Measurements from ENCODE around the gene ZNF302.
"Not testable (repeated sequence)": the region's sequence is repeated elsewhere in the genome, so short reads cannot be mapped to it uniquely, and the experiment has no call there.

ZNF302 gene

DNA sequence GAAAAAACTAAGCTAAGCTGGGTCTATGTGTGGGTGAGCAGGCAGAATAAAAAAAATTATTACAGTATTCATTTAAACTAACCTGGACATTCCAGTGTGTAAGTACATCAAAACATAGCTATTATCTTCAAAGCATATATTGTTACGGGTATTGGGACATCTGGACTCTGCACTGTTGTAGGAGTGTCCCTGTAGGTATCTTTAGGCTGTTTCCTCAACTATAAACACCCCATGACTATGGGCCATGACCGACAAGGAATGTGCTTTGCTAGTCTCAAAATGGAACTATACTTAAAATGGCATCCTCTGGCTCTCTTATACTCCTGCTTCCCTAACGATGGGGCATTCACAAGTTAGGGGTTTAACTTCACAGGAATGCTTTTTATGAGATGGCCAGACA is 3.9 kb upstream of the ZNF302 start:
- no peaks in the 10 kb centered on the region for H3K36me3 ChIP-seq (ENCODE audit: control insufficient read depth in 2 of 2, insufficient read depth in 2 of 2, low read length in 2 of 2)
- H3K9me3 ChIP-seq (ENCODE audit: control insufficient read depth in 2 of 2, low read length in 2 of 2) = no peaks in the 10 kb centered on the region
- H3K9ac ChIP-seq (ENCODE audit: low read length in 2 of 2) = no peak overlapping the region
- no peaks in the 10 kb centered on the region for H3K27me3 ChIP-seq (ENCODE audit: control insufficient read depth in 1 of 2, insufficient read depth in 2 of 2, low read length in 2 of 2)
- no peak overlapping the region for H3K4me3 ChIP-seq (ENCODE audit: low read length in 2 of 2)
- no peak overlapping the region for H3K27ac ChIP-seq (ENCODE audit: low read length)
- H3K4me1 ChIP-seq (ENCODE audit: control insufficient read depth, insufficient read depth, low read length) = peaks cover 6% of the 10 kb centered on the region

DNA sequence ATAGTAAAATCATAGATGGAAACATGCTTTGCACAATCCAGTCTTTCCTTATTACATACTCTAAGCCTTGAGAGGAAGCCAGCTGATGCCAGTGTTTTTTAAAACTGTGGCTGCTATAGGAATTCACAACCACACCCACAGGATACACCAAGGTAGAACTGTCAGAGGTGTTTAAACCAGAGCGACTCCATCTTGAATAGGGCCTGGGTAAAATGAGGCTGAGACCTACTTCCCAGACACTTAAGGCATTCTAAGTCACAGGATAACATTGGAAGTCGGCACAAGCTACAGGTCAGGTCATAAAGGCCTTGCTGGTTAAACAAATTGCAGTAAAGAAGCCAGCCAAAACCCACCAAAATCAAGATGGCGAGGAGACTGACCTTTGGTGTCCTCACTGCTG is 2.2 kb upstream of the ZNF302 start:
- H3K4me1 ChIP-seq (ENCODE audit: control insufficient read depth, insufficient read depth, low read length) = peaks cover 12% of the 10 kb centered on the region

DNA sequence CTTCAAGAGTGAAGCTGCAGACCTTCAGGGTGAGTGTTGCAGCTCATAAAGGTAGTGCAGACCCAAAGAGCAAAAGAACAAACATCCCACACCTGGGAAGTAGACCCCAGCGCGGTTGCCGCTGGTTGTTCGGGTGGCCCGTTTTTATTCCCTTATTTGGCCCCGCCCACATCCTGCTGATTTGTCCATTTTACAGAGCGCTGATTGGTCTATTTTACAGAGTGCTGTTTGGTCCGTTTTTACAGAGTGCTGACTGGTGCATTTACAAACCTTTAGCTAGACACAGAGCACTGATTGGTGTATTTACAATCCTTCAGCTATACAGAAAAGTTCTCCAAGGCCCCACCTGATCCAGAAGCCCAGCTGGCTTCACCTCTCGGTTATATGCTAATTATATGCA is 1.6 kb upstream of the ZNF302 start:
- H3K27ac ChIP-seq (ENCODE audit: low read length) = no peak overlapping the region
- no peaks in the 10 kb centered on the region for H3K27me3 ChIP-seq (ENCODE audit: control insufficient read depth in 1 of 2, insufficient read depth in 2 of 2, low read length in 2 of 2)
- H3K4me3 ChIP-seq (ENCODE audit: low read length in 2 of 2) = no peak overlapping the region
- peaks cover 4 to 5% of the 10 kb centered on the region in 2 donors for H3K9me3 ChIP-seq (ENCODE audit: control insufficient read depth in 2 of 2, low read length in 2 of 2)
- peaks cover 16 to 21% of the 10 kb centered on the region in 2 donors for H3K36me3 ChIP-seq (ENCODE audit: control insufficient read depth in 2 of 2, insufficient read depth in 2 of 2, low read length in 2 of 2)
- peaks cover 12% of the 10 kb centered on the region for H3K4me1 ChIP-seq (ENCODE audit: control insufficient read depth, insufficient read depth, low read length)
- H3K9ac ChIP-seq (ENCODE audit: low read length in 2 of 2) = no peak overlapping the region

More for the DNA sequence above, 2.2 kb upstream of the ZNF302 start:
- Histone ChIP-seq H3K27ac (ENCODE audit: low read length) (no peak overlapping the region), H3K9ac (ENCODE audit: low read length in 2 of 2) (no peak overlapping the region), H3K27me3 (ENCODE audit: control insufficient read depth in 1 of 2, insufficient read depth in 2 of 2, low read length in 2 of 2) (no peaks in the 10 kb centered on the region), H3K4me3 (ENCODE audit: low read length in 2 of 2) (no peak overlapping the region), H3K9me3 (ENCODE audit: control insufficient read depth in 2 of 2, low read length in 2 of 2) (peaks cover 4 to 5% of the 10 kb centered on the region in 2 donors), H3K36me3 (ENCODE audit: control insufficient read depth in 2 of 2, insufficient read depth in 2 of 2, low read length in 2 of 2) (peaks cover 13 to 14% of the 10 kb centered on the region in 2 donors)

DNA sequence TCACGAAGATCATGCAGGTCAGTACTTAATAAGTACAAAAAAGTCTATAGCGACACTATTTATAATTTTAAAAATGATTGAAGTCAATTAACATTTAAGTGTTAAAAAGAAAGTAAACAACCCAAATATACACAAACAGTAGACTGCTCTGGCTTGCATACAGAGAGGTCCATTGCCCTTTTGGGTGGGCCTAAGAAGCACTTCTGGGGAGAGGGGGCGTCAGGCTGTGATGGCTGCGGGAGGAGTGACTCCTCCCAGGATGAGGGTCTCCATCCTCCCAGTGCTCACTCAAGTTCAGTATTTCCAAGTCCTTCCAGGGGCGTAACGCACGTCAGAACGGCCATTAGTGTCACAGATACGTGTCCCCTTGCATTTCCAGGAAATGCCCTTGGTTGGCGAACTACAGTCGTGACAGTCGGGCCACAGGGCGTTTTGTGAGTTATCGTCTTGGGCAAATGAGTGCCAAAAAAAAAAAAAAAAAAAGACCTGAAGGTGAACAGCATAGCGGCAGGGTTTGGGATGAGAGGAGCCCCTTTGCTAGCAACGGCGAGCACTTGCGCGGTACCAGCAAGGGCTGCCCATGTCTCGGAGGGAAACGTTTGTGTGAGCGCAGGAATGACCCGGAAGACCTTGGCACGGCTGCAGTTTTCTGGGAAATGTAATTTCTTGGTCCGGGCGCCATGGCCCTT is 637 bp upstream of the ZNF302 start, which contains the start of gene SCGB2B2:
TSS of gene SCGB2B2 (minus strand) at position 463 of the 689 bp plus-strand sequence. CDS start 82,596 bp downstream, outside the sequence.
- peak within 1 kb of the TSS; percentile 93 to 97 for H3K9ac ChIP-seq (ENCODE audit: low read length in 2 of 2)

DNA sequence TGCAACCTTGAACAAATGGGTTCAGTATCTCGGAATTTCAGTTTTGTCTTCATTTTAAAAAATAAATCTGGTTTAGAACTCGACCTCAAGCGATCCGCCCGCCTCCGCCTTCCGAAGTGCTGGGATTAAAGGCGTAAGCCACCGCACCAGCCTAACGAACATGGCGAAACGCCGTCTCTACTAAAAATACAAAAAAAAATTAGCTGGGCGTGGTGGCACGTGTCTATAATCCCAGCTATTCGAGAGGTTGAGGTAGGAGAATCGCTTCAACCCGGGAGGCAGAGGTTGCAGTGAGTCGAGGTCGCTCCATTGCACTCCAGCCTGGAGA is 571 bp downstream of the ZNF302 start:
- Histone ChIP-seq H3K9ac (ENCODE audit: low read length in 2 of 2) (peak overlapping the region; percentile 93 to 97), H3K4me1 (ENCODE audit: control insufficient read depth, insufficient read depth, low read length) (peaks cover 12% of the 10 kb centered on the region), H3K27me3 (ENCODE audit: control insufficient read depth in 1 of 2, insufficient read depth in 2 of 2, low read length in 2 of 2) (no peaks in the 10 kb centered on the region), H3K27ac (ENCODE audit: low read length) (peak overlapping the region; percentile 92), H3K4me3 (ENCODE audit: low read length in 2 of 2) (peak overlapping the region; percentile 88 to 95), H3K9me3 (ENCODE audit: control insufficient read depth in 2 of 2, low read length in 2 of 2) (peaks cover 11 to 15% of the 10 kb centered on the region in 2 donors), H3K36me3 (ENCODE audit: control insufficient read depth in 2 of 2, insufficient read depth in 2 of 2, low read length in 2 of 2) (peaks cover 30 to 39% of the 10 kb centered on the region in 2 donors)

More for the DNA sequence above, 637 bp upstream of the ZNF302 start, which contains the start of gene SCGB2B2:
- Histone ChIP-seq H3K4me1 (ENCODE audit: control insufficient read depth, insufficient read depth, low read length) (peaks cover 12% of the 10 kb centered on the region), H3K4me3 (ENCODE audit: low read length in 2 of 2) (peak within 1 kb of the TSS; percentile 88 to 95), H3K27ac (ENCODE audit: low read length) (peak within 1 kb of the TSS; percentile 92), H3K36me3 (ENCODE audit: control insufficient read depth in 2 of 2, insufficient read depth in 2 of 2, low read length in 2 of 2) (peaks cover 20 to 27% of the 10 kb centered on the region in 2 donors), H3K9me3 (ENCODE audit: control insufficient read depth in 2 of 2, low read length in 2 of 2) (peaks cover 10 to 11% of the 10 kb centered on the region in 2 donors), H3K27me3 (ENCODE audit: control insufficient read depth in 1 of 2, insufficient read depth in 2 of 2, low read length in 2 of 2) (no peaks in the 10 kb centered on the region)

DNA sequence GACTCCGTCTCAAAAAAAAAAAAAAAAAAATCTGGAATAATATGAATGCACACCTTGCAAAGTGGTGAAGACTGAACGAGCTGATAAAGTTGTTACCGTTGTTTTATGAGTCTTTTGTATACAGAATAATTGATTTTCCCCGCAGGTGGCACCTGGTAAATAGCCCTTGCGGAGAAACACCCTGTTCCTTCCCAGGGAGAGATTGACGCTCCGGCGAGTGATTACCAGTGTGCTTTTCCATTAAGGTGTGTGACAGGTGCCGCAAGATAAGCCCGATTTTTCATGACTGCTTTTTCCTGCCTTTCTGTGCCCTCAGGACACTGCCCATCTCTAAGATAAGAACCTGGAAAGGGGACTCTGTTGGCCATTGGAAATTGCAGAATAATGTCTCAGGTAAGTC is 943 bp downstream of the ZNF302 start:
- peak overlapping the region in 1 of 2 donors; percentile 97 for H3K9ac ChIP-seq (ENCODE audit: low read length in 2 of 2)
- H3K36me3 ChIP-seq (ENCODE audit: control insufficient read depth in 2 of 2, insufficient read depth in 2 of 2, low read length in 2 of 2) = peaks cover 33 to 41% of the 10 kb centered on the region in 2 donors
- peak overlapping the region; percentile 92 for H3K27ac ChIP-seq (ENCODE audit: low read length)
- peak overlapping the region; percentile 88 to 95 for H3K4me3 ChIP-seq (ENCODE audit: low read length in 2 of 2)
- H3K4me1 ChIP-seq (ENCODE audit: control insufficient read depth, insufficient read depth, low read length) = peaks cover 12% of the 10 kb centered on the region
- H3K9me3 ChIP-seq (ENCODE audit: control insufficient read depth in 2 of 2, low read length in 2 of 2) = peaks cover 11 to 15% of the 10 kb centered on the region in 2 donors
- no peaks in the 10 kb centered on the region for H3K27me3 ChIP-seq (ENCODE audit: control insufficient read depth in 1 of 2, insufficient read depth in 2 of 2, low read length in 2 of 2)

DNA sequence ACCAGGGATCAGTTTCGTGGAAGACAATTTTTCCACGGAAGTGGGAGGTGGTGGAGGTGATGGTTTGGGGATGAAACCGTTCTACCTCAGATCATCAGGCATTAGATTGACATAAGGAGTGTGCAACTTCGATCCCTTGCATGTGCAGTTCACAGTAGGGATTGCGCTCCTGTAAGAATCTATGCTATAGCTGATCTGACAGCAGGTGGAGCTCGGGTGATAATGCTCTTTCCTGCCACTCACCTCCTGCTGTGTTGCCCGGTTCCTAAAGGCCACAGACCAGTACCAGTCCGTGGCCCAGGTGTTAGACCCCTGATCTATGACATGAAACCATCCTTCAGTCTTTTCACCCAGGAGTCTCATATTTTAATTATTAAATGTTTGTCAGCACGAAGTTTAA is 4.0 kb downstream of the ZNF302 start:
- Histone ChIP-seq H3K27ac (ENCODE audit: low read length) (no peak overlapping the region), H3K27me3 (ENCODE audit: control insufficient read depth in 1 of 2, insufficient read depth in 2 of 2, low read length in 2 of 2) (no peaks in the 10 kb centered on the region), H3K9ac (ENCODE audit: low read length in 2 of 2) (no peak overlapping the region), H3K9me3 (ENCODE audit: control insufficient read depth in 2 of 2, low read length in 2 of 2) (peaks cover 20 to 24% of the 10 kb centered on the region in 2 donors), H3K4me1 (ENCODE audit: control insufficient read depth, insufficient read depth, low read length) (peaks cover 12% of the 10 kb centered on the region), H3K4me3 (ENCODE audit: low read length in 2 of 2) (peak overlapping the region; percentile 16 to 30), H3K36me3 (ENCODE audit: control insufficient read depth in 2 of 2, insufficient read depth in 2 of 2, low read length in 2 of 2) (peaks cover 38 to 54% of the 10 kb centered on the region in 2 donors)

DNA sequence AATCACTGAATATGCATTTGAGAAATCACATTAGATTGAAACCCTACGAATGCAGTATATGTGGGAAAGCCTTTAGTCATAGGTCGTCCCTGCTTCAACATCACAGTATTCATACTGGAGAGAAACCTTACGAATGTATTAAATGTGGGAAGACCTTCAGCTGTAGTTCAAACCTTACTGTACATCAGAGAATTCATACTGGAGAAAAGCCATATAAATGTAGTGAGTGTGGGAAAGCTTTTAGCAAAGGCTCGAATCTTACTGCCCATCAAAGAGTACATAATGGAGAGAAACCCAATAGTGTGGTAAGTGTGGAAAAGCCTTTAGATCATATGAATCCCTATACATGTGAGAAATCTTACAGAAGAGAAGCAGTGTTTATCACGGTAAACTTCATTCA is 7.8 kb downstream of the ZNF302 start:
- Histone ChIP-seq H3K9me3 (ENCODE audit: control insufficient read depth in 2 of 2, low read length in 2 of 2) (peaks cover 14 to 41% of the 10 kb centered on the region in 2 donors), H3K36me3 (ENCODE audit: control insufficient read depth in 2 of 2, insufficient read depth in 2 of 2, low read length in 2 of 2) (peaks cover 25 to 39% of the 10 kb centered on the region in 2 donors)
- H3K9ac ChIP-seq (ENCODE audit: low read length in 2 of 2); H3K27me3 ChIP-seq (ENCODE audit: control insufficient read depth in 1 of 2, insufficient read depth in 2 of 2, low read length in 2 of 2); H3K4me1 ChIP-seq (ENCODE audit: control insufficient read depth, insufficient read depth, low read length); H3K4me3 ChIP-seq (ENCODE audit: low read length in 2 of 2); H3K27ac ChIP-seq (ENCODE audit: low read length): not testable (repeated sequence)

DNA sequence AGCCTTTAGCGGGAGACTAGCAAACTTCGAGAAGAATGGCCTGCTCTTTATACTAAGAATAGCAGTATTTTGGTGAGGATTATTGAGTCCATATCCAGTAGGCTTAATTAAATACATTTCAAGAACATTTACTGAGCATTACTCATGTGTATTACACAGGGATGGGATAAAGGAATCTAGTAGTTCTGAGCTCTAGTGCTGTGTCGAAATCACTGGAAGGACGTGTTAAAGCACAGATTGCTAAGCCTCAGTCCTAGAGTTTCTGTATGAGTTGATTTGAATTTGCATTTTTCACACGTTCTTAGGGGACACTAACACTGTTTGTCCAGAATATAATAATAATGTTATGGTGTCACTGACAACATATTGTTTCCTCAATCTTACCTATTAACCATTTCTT is 9.0 kb downstream of the ZNF302 start:
- Histone ChIP-seq H3K4me3 (ENCODE audit: low read length in 2 of 2) (no peak overlapping the region), H3K27ac (ENCODE audit: low read length) (no peak overlapping the region), H3K9me3 (ENCODE audit: control insufficient read depth in 2 of 2, low read length in 2 of 2) (peaks cover 20 to 38% of the 10 kb centered on the region in 2 donors), H3K9ac (ENCODE audit: low read length in 2 of 2) (no peak overlapping the region), H3K36me3 (ENCODE audit: control insufficient read depth in 2 of 2, insufficient read depth in 2 of 2, low read length in 2 of 2) (peaks cover 21 to 30% of the 10 kb centered on the region in 2 donors), H3K4me1 (ENCODE audit: control insufficient read depth, insufficient read depth, low read length) (no peaks in the 10 kb centered on the region), H3K27me3 (ENCODE audit: control insufficient read depth in 1 of 2, insufficient read depth in 2 of 2, low read length in 2 of 2) (no peaks in the 10 kb centered on the region)

DNA sequence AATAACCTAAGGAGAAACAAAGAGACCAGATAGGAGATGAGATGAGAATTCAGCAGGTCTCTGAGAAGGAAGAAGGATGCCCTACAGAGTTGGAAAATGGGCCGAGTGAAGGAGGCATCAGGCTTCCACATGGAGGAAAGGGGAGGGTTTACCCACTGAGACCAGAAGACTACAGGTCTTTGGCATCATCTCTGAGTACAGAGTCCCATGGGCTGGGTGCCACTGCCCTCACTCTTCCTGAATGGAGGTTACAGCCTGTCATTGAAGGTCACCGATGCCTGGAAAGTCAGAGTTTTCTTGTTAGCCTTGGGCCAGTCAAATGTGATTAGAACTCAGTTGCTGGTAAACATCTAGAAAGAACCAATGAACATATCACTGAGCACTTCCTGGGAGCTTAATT is 9.9 kb downstream of the ZNF302 start:
- Histone ChIP-seq H3K4me1 (ENCODE audit: control insufficient read depth, insufficient read depth, low read length) (no peaks in the 10 kb centered on the region), H3K9ac (ENCODE audit: low read length in 2 of 2) (no peak overlapping the region), H3K27me3 (ENCODE audit: control insufficient read depth in 1 of 2, insufficient read depth in 2 of 2, low read length in 2 of 2) (no peaks in the 10 kb centered on the region), H3K27ac (ENCODE audit: low read length) (no peak overlapping the region), H3K9me3 (ENCODE audit: control insufficient read depth in 2 of 2, low read length in 2 of 2) (peaks cover 15 to 30% of the 10 kb centered on the region in 2 donors), H3K4me3 (ENCODE audit: low read length in 2 of 2) (no peak overlapping the region), H3K36me3 (ENCODE audit: control insufficient read depth in 2 of 2, insufficient read depth in 2 of 2, low read length in 2 of 2) (peaks cover 15 to 22% of the 10 kb centered on the region in 2 donors)

DNA sequence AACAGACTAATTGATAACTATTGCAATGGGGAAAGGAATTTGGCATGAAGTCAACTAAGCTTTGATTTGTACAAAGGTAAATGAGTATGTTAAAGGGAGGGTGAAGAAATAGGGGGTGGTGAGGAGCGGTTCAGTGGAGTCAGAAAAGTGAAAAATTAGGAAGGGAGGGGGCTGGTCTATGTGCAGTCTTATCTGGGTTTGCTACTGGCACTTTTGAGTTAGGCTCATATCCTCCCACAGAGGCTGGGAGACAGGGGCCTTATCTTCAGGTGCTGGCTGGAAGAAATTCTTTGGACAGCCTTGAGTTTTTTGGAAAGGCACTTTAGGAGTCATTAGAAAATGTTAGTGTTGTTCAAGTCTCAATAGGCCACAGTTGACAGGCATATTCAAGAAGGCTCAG is 11.1 kb downstream of the ZNF302 start:
- Histone ChIP-seq H3K9ac (ENCODE audit: low read length in 2 of 2) (no peak overlapping the region), H3K4me3 (ENCODE audit: low read length in 2 of 2) (no peak overlapping the region), H3K27ac (ENCODE audit: low read length) (no peak overlapping the region), H3K4me1 (ENCODE audit: control insufficient read depth, insufficient read depth, low read length) (no peaks in the 10 kb centered on the region), H3K9me3 (ENCODE audit: control insufficient read depth in 2 of 2, low read length in 2 of 2) (peaks cover 15 to 30% of the 10 kb centered on the region in 2 donors), H3K36me3 (ENCODE audit: control insufficient read depth in 2 of 2, insufficient read depth in 2 of 2, low read length in 2 of 2) (peaks cover 5 to 11% of the 10 kb centered on the region in 2 donors), H3K27me3 (ENCODE audit: control insufficient read depth in 1 of 2, insufficient read depth in 2 of 2, low read length in 2 of 2) (no peaks in the 10 kb centered on the region)

All from stomach smooth muscle (tissue), 2 donors.